K562 (cell line): ENCODE results near the gene DNAJB12. TPM values are rescaled to one million over a fixed set of nuclear protein-coding genes. Genes with fewer than 3 reads are reported as not detected.

Experiments used
- CBX8 ChIP-seq: fragments of 200-600 bp; sonication (generic); IDR thresholded peaks from 2 replicates; pipeline ENCODE4 v1.6.1; 2012; ENCODE audit warnings: borderline replicate concordance, mixed run types, low read depth, mild to moderate bottlenecking, moderate library complexity, mixed read lengths, low read length, control low read depth, inconsistent platforms; ENCODE audit not compliant: poor library complexity, severe bottlenecking; ENCODE audit errors: extremely low read depth
- FOXK2 ChIP-seq, 2 experiments: fragments of 450-650 bp; IDR thresholded peaks in 1 of 2; conservative IDR thresholded peaks in 1 of 2; 2 replicates each; pipeline ENCODE4 v1.6.1; 2016; ENCODE audit warnings: low read depth in 2 of 2, mild to moderate bottlenecking in 1 of 2
- HDAC1 ChIP-seq, 2 experiments: fragments of 450-650 bp; IDR thresholded peaks; 2 replicates each; pipeline ENCODE4 v1.6.1; 2016 to 2017; ENCODE audit warnings: inconsistent platforms in 1 of 2, mild to moderate bottlenecking in 1 of 2, moderate library complexity in 1 of 2
- PHF8 ChIP-seq: fragments of 200-600 bp; sonication (generic); IDR thresholded peaks from 2 replicates; pipeline ENCODE4 v1.6.1; 2012; ENCODE audit warnings: mixed run types, mild to moderate bottlenecking, inconsistent platforms, low read length, moderate library complexity, borderline replicate concordance
- RFX7 ChIP-seq: fragments of 250-450 bp; sonication (Bioruptor Pico); IDR thresholded peaks from 2 replicates; pipeline ENCODE4 v1.5.1; 2021; ENCODE audit warnings: mild to moderate bottlenecking
- SIRT6 ChIP-seq: IDR thresholded peaks from one replicate; pipeline ENCODE4 v1.6.1; 2012; ENCODE audit warnings: low read depth, mild to moderate bottlenecking, control low read depth, inconsistent platforms, low read length, moderate library complexity
- TCFL5 ChIP-seq: fragments of 250-450 bp; sonication (Bioruptor Pico); conservative IDR thresholded peaks from 2 replicates; pipeline ENCODE4 v1.6.1; 2021; ENCODE audit warnings: mild to moderate bottlenecking, moderate library complexity, matching md5 sums
- polyA plus RNA-seq, 8 experiments: library from polyadenylated mRNA; depleted of rRNA in 4 of 8; stranded (reverse) in 5 of 8; unstranded in 3 of 8; fragments of >200 nt; fragmentation: Nextera tagmentation in 2 of 8; fragmentation: Illumina TruSeq in 1 of 8; extraction: Ambion mirVana in 2 of 8; extraction: Trizol in 1 of 8; gene quantifications; 2 replicates each; pipeline versions ENCODE4 v1.2.1 to v1.2.3, GENCODE V29; 2011 to 2014; ENCODE audit warnings: inconsistent platforms in 1 of 8, missing spikeins in 1 of 8
- total RNA-seq, 7 experiments: library from RNA; depleted of rRNA in 6 of 7; stranded (reverse); fragments of >200 nt in 6 of 7; fragmentation: Illumina TruSeq in 2 of 7; extraction: Trizol in 2 of 7; gene quantifications; 2 replicates each; pipeline versions ENCODE4 v1.2.1 to v1.2.3, GENCODE V29; 2011 to 2021; ENCODE audit warnings: low replicate concordance in 1 of 7
- TF ChIP-seq, protein P1 (sequence below): IDR thresholded peaks from 2 replicates; pipeline ENCODE4 v1.6.1; 2011; ENCODE audit warnings: borderline replicate concordance, low read depth, mild to moderate bottlenecking, moderate library complexity, low read length; ENCODE audit not compliant: insufficient read depth, poor library complexity, severe bottlenecking
- TF ChIP-seq, protein P2 (sequence below): fragments of 250-450 bp; sonication (Bioruptor Pico); IDR thresholded peaks from 2 replicates; pipeline ENCODE4 v1.6.1; 2021; ENCODE audit warnings: mild to moderate bottlenecking
- TF ChIP-seq, protein P3 (sequence below): fragments of 450-650 bp; IDR thresholded peaks from 2 replicates; pipeline ENCODE4 v1.6.1; 2017; ENCODE audit warnings: mild to moderate bottlenecking, moderate library complexity
- TF ChIP-seq, protein P4 (sequence below): sonication (generic); formaldehyde crosslinking; IDR thresholded peaks from 2 replicates; pipeline ENCODE4 v1.5.0; 2020; ENCODE audit warnings: missing genetic modification reagents

DNAJB12 gene
- total and polyA plus RNA-seq, 9 of the 15 experiments (the other 6 are each of a cell fraction or from before 2014, with no cell fraction given): 3.5 to 31.5 (median 20.3) TPM

GRCh38 chr10:72328045-72328828 is 26.5 kb downstream of the DNAJB12 start (continued):
- TF ChIP-seq, protein P1, sequence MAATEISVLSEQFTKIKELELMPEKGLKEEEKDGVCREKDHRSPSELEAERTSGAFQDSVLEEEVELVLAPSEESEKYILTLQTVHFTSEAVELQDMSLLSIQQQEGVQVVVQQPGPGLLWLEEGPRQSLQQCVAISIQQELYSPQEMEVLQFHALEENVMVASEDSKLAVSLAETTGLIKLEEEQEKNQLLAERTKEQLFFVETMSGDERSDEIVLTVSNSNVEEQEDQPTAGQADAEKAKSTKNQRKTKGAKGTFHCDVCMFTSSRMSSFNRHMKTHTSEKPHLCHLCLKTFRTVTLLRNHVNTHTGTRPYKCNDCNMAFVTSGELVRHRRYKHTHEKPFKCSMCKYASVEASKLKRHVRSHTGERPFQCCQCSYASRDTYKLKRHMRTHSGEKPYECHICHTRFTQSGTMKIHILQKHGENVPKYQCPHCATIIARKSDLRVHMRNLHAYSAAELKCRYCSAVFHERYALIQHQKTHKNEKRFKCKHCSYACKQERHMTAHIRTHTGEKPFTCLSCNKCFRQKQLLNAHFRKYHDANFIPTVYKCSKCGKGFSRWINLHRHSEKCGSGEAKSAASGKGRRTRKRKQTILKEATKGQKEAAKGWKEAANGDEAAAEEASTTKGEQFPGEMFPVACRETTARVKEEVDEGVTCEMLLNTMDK: no peak
- TF ChIP-seq FOXK2 (conservative IDR thresholded peaks at IDR 0.05 in 1 of 2, IDR thresholded peaks at IDR 0.05 in 1 of 2; ENCODE audit: low read depth in 2 of 2): no peak
- no peak for TF ChIP-seq CBX8
- TF ChIP-seq, protein P2, sequence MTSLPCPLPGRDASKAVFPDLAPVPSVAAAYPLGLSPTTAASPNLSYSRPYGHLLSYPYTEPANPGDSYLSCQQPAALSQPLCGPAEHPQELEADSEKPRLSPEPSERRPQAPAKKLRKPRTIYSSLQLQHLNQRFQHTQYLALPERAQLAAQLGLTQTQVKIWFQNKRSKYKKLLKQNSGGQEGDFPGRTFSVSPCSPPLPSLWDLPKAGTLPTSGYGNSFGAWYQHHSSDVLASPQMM: no peak
- no peak for TF ChIP-seq RFX7 (CRISPR knock-in tag)
- TF ChIP-seq HDAC1 (IDR thresholded peaks at IDR 0.05): no peak
- TF ChIP-seq PHF8: no peak
- TF ChIP-seq, protein P3, sequence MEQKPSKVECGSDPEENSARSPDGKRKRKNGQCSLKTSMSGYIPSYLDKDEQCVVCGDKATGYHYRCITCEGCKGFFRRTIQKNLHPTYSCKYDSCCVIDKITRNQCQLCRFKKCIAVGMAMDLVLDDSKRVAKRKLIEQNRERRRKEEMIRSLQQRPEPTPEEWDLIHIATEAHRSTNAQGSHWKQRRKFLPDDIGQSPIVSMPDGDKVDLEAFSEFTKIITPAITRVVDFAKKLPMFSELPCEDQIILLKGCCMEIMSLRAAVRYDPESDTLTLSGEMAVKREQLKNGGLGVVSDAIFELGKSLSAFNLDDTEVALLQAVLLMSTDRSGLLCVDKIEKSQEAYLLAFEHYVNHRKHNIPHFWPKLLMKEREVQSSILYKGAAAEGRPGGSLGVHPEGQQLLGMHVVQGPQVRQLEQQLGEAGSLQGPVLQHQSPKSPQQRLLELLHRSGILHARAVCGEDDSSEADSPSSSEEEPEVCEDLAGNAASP: no peak
- TF ChIP-seq, protein P4, sequence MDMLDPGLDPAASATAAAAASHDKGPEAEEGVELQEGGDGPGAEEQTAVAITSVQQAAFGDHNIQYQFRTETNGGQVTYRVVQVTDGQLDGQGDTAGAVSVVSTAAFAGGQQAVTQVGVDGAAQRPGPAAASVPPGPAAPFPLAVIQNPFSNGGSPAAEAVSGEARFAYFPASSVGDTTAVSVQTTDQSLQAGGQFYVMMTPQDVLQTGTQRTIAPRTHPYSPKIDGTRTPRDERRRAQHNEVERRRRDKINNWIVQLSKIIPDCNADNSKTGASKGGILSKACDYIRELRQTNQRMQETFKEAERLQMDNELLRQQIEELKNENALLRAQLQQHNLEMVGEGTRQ (CRISPR knock-in tag): no peak
- TF ChIP-seq SIRT6: no peak
- no peak for TF ChIP-seq TCFL5 (CRISPR knock-in tag)
